Endothelial cell of umbilical vein (primary cell): ENCODE measurements around the gene RNF11. TPM values are rescaled to one million over a fixed set of nuclear protein-coding genes. Genes with fewer than 3 reads are reported as not detected.

ENCODE experiments used
- BruUV-seq: library from RNA; stranded (reverse); fragments of 400-500 nt; replicated peaks from 2 replicates; lab custom pipeline; 2021; lab: Mats Ljungman, UMichigan
- CTCF ChIA-PET: fragments of 300-600, 350-600 bp; sonication (Branson Sonifier 250); formaldehyde crosslinking; loops from one replicate; lab custom pipeline; 2021; ENCODE audit warnings: antibody characterized with exemption, inconsistent platforms; lab: Charles Lee
- POLR2A ChIA-PET: fragments of 300-600, 350-600 bp; sonication (Branson Sonifier 250); formaldehyde crosslinking; loops from one replicate; lab custom pipeline; 2021; ENCODE audit warnings: antibody characterized with exemption, inconsistent platforms; lab: Charles Lee
- DNase-seq: peaks from one replicate; pipeline ENCODE4 v3.0.0-alpha.2; 2011; ENCODE audit warnings: low read depth, low spot score
- FAIRE-seq: peaks from 2 replicates; lab custom pipeline; 2011; peaks lifted over from hg19 to GRCh38; lab: Jason Lieb, UNC
- H2AFZ ChIP-seq: 2 replicates; pipeline ENCODE4 v1.6.0; 2012; ENCODE audit warnings: low read depth, low read length, control low read depth, inconsistent platforms
- H3K27ac ChIP-seq: 2 replicates; pipeline ENCODE4 v1.5.1; 2011; ENCODE audit warnings: low read depth, mild to moderate bottlenecking, control low read depth, low read length, moderate library complexity; ENCODE audit not compliant: insufficient read depth
- H3K27me3 ChIP-seq, 2 experiments: 2 replicates each; pipeline versions ENCODE4 v1.6.0 to v1.6.1; 2011; ENCODE audit warnings: low read length in 2 of 2, mixed read lengths in 1 of 2; ENCODE audit not compliant: control insufficient read depth in 2 of 2, insufficient read depth in 2 of 2
- H3K36me3 ChIP-seq, 2 experiments: 2 replicates in 1 of 2; 3 replicates in 1 of 2; pipeline ENCODE4 v1.5.1; 2011; ENCODE audit warnings: low read length in 2 of 2, mild to moderate bottlenecking in 1 of 2, moderate library complexity in 1 of 2; ENCODE audit not compliant: control insufficient read depth in 2 of 2, insufficient read depth in 2 of 2; ENCODE audit errors: extremely low read depth in 1 of 2
- H3K4me1 ChIP-seq: 3 replicates; pipeline ENCODE4 v1.5.1; 2011; ENCODE audit warnings: mild to moderate bottlenecking, low read length; ENCODE audit not compliant: control insufficient read depth, insufficient read depth; ENCODE audit errors: extremely low read depth
- H3K4me2 ChIP-seq: 2 replicates; pipeline ENCODE4 v1.6.1; 2011; ENCODE audit warnings: low read length, control low read depth, mixed read lengths; ENCODE audit not compliant: insufficient read depth
- H3K4me3 ChIP-seq, 3 experiments: fragments of 200-600 bp in 1 of 3; sonication (generic), shearing (Covaris generic) in 1 of 3; replicated peaks in 1 of 3; 2 replicates each; pipeline ENCODE4 v1.5.1; 2011 to 2016; ENCODE audit warnings: control low read depth in 3 of 3, low read length in 3 of 3, mild to moderate bottlenecking in 2 of 3, inconsistent platforms in 1 of 3, low read depth in 1 of 3, moderate library complexity in 1 of 3; ENCODE audit not compliant: insufficient read depth in 1 of 3
- H3K79me2 ChIP-seq: 2 replicates; pipeline ENCODE4 v1.6.0; 2012; ENCODE audit warnings: low read length, inconsistent platforms; ENCODE audit not compliant: control insufficient read depth, insufficient read depth
- H3K9ac ChIP-seq: replicated peaks from 2 replicates; pipeline ENCODE3; 2011; ENCODE audit warnings: low read length, control low read depth; ENCODE audit not compliant: insufficient read depth; ENCODE audit errors: extremely low read depth
- H3K9me1 ChIP-seq: replicated peaks from 3 replicates; pipeline ENCODE4 v1.6.0; 2011; ENCODE audit warnings: mild to moderate bottlenecking, low read length; ENCODE audit not compliant: control insufficient read depth, insufficient read depth; ENCODE audit errors: extremely low read depth
- H3K9me3 ChIP-seq: replicated peaks from 2 replicates; pipeline ENCODE4 v1.5.1; 2012; ENCODE audit warnings: low read length, inconsistent platforms; ENCODE audit not compliant: control insufficient read depth, insufficient read depth
- H4K20me1 ChIP-seq: replicated peaks from 2 replicates; pipeline ENCODE3; 2011; ENCODE audit warnings: mild to moderate bottlenecking, low read length; ENCODE audit not compliant: control insufficient read depth, insufficient read depth; ENCODE audit errors: extremely low read depth
- CTCF ChIP-seq, 2 donors: IDR thresholded peaks; 1 replicate in 1 of 2; 2 replicates in 1 of 2; pipeline ENCODE4 v1.5.1; 2011; ENCODE audit warnings: low read length in 2 of 2, mild to moderate bottlenecking in 2 of 2, moderate library complexity in 2 of 2, control low read depth in 1 of 2, inconsistent platforms in 1 of 2, low read depth in 1 of 2; ENCODE audit not compliant: insufficient read depth in 1 of 2; ENCODE audit errors: extremely low read depth in 1 of 2
- EZH2 ChIP-seq: IDR thresholded peaks from 2 replicates; pipeline ENCODE4 v1.6.1; 2012; ENCODE audit warnings: borderline replicate concordance, low read depth, mild to moderate bottlenecking, moderate library complexity, low read length, inconsistent platforms; ENCODE audit not compliant: severe bottlenecking
- FOS ChIP-seq: IDR thresholded peaks from 2 replicates; pipeline ENCODE4 v1.6.1; 2011; ENCODE audit warnings: mild to moderate bottlenecking, low read length, moderate library complexity, borderline replicate concordance; ENCODE audit not compliant: insufficient read depth
- GATA2 ChIP-seq: IDR thresholded peaks from 2 replicates; pipeline ENCODE4 v1.7.0; 2011; ENCODE audit warnings: low read depth, mild to moderate bottlenecking, moderate library complexity, mixed read lengths, low read length; ENCODE audit not compliant: insufficient read length, insufficient read depth
- JUN ChIP-seq: IDR thresholded peaks from 2 replicates; pipeline ENCODE4 v1.6.1; 2011; ENCODE audit warnings: borderline replicate concordance, low read depth; ENCODE audit not compliant: insufficient read length, insufficient read depth
- MYC ChIP-seq: IDR thresholded peaks from one replicate; pipeline ENCODE4 v1.6.1; 2011; ENCODE audit warnings: mild to moderate bottlenecking, low read depth, low read length
- POLR2A ChIP-seq: IDR thresholded peaks from 2 replicates; pipeline ENCODE4 v1.6.1; 2012; ENCODE audit warnings: low read depth, mild to moderate bottlenecking, control low read depth, low read length
- POLR2AphosphoS5 ChIP-seq: IDR thresholded peaks from 2 replicates; pipeline ENCODE4 v1.6.1; 2012; ENCODE audit warnings: low read depth, mild to moderate bottlenecking, control low read depth, low read length, moderate library complexity; ENCODE audit not compliant: insufficient read depth
- dilution Hi-C: fragments of 300-500 bp; cut with MboI; formaldehyde crosslinking; loops from one replicate; pipeline ENCODE4 v1.15.0; 2019; ENCODE audit warnings: low sequenced_read_pairs; ENCODE audit not compliant: extremely low pct_ligation_motif_present
- intact Hi-C: fragments of 100-400 bp; cut with micrococcal nuclease; formaldehyde crosslinking; loops from one replicate; pipeline ENCODE4 v1.10.0; 2022
- polyA plus RNA-seq, 4 experiments: library from polyadenylated mRNA; depleted of rRNA in 3 of 4; stranded (reverse) in 3 of 4; unstranded in 1 of 4; fragments of >200 nt; gene quantifications; 2 replicates each; pipeline versions ENCODE4 v1.2.1 to v1.2.3, GENCODE V29; 2011 to 2012; ENCODE audit warnings: missing spikeins in 1 of 4
- total RNA-seq: library from RNA; stranded (reverse); gene quantifications from 2 replicates; pipeline ENCODE4 v1.2.3, GENCODE V29; 2021
- TF ChIP-seq, protein P1 (sequence below): IDR thresholded peaks from 2 replicates; pipeline ENCODE4 v1.6.1; 2011; ENCODE audit not compliant: insufficient read depth, insufficient read length

The RNF11 gene
- total and polyA plus RNA-seq, 2 donors (not counting 3 experiments of a cell fraction or from before 2014, with no cell fraction given): 75.2 to 82.9 TPM

DNA sequence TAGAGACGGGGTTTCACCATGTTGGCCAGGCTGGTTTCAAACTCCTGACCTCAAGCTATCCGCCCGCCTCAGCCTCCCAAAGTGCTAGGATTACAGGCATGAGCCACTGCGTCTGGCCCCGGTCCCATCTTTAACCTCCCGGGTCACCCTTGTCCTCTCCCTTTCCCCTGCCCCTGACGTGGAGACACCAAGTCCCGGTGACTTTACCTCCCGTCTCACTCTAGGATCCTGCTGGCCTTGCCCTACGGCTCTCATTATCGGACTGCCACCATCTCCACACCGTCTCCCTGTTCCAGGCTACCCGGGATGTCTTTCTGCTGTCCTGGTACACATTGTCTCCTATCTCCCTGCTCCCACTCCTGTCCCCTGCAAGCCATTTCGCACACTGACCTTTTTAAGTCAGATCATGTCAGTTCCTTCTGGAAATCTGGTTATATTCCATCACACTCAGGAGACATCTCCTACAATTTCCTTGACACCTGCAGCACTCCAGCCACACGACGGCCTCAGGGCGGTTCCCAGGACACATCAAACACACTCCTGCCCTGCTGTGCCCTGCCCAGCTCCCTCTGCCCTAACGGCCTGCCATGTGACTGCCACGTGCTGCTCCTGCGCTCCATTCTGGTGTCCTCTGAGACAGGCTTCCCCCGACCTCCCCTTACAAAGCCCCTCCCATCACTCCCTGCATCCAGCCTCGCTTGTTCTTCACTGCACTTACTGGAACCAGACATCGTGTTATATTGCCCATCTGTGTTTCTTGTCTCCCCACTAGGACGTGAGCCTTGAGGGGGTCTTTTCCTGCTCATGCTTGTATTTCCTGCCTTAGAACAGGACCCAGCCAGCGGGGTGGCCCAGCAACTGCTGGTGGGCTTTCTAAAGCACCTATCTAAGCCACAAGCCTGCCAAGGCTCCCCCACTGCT lies 61.6 kb downstream of the RNF11 start:
- DNase-seq (no peak), FAIRE-seq (no peak)
- Histone ChIP-seq H3K79me2 (no peaks in the 10 kb centered on the region), H3K9me3 (no peaks in the 10 kb centered on the region), H3K4me1 (peaks cover 9% of the 10 kb centered on the region), H3K9ac (no peak overlapping the region), H3K4me3 (no peak overlapping the region), H3K27ac (no peak overlapping the region), H2AFZ (peak overlapping the region; percentile 69), H4K20me1 (no peaks in the 10 kb centered on the region), H3K4me2 (no peak overlapping the region), H3K36me3 (no peaks in the 10 kb centered on the region), H3K27me3 (no peaks in the 10 kb centered on the region), H3K9me1 (no peaks in the 10 kb centered on the region)
- TF ChIP-seq POLR2A (peak; percentile 6), JUN (no peak), EZH2 (no peak)
- intact Hi-C loops: loop anchor here (1.0 to 10.0 kb wide), 8 partner anchors 33 to 547 kb away; partner anchors contain the start of gene FAF1
- POLR2A ChIA-PET: no interaction called here
- dilution Hi-C loops: no loop called here
- CTCF ChIA-PET: interaction anchor here (0.6 to 5.5 kb wide), 27 partner anchors 8 to 677 kb away, joined by 3 to 63 read pairs (median 5); partner anchors contain the start of genes CDKN2C and RNF11
- BruUV-seq: no TSS peak

DNA sequence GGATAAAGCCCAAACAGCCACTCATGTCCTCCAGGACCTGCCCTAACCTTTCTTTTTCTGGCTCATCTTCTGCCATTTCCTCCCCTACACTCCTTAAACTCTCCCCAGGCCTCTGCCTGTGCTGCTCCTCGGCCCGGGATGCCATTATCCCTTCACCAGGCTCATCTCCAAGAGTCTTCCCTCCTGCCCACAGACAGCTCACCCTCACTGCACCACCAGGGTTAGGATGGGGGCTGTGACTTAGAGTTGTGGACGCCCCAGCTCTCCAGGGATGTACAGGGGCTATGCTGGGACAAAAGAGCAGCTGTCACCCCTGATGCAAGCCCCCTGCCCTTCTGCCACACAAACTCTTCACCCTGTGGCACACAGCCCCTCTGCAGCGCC lies 62.2 kb downstream of the RNF11 start:
- no peak overlapping the region for H2AFZ ChIP-seq
- no peaks in the 10 kb centered on the region for H3K9me3 ChIP-seq
- intact Hi-C loops (loop anchor here (10.0 kb wide), 3 partner anchors 214 to 524 kb away; partner anchors contain the start of gene FAF1), dilution Hi-C loops (no loop called here)
- ChIA-PET POLR2A (no interaction called here), CTCF (interaction anchor here (5.5 kb wide), 1 partner anchor 108 kb away, joined by 63 read pairs; no protein-coding TSS in a partner anchor)
- H3K9me1 ChIP-seq: no peaks in the 10 kb centered on the region
- no peak overlapping the region for H3K9ac ChIP-seq
- DNase-seq: no peak
- no peak for FAIRE-seq
- no peak overlapping the region for H3K4me2 ChIP-seq
- no peaks in the 10 kb centered on the region for H3K79me2 ChIP-seq
- no peaks in the 10 kb centered on the region for H3K27me3 ChIP-seq
- no peak overlapping the region for H3K27ac ChIP-seq
- BruUV-seq: no TSS peak
- H3K4me3 ChIP-seq: no peak overlapping the region
- H4K20me1 ChIP-seq: no peaks in the 10 kb centered on the region
- H3K36me3 ChIP-seq: no peaks in the 10 kb centered on the region
- H3K4me1 ChIP-seq: peaks cover 10% of the 10 kb centered on the region
- TF ChIP-seq, protein P1, sequence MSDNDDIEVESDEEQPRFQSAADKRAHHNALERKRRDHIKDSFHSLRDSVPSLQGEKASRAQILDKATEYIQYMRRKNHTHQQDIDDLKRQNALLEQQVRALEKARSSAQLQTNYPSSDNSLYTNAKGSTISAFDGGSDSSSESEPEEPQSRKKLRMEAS: no peak
- no peak for TF ChIP-seq GATA2
- no peak for TF ChIP-seq EZH2
- TF ChIP-seq POLR2A: no peak
- no peak for TF ChIP-seq MYC
- TF ChIP-seq CTCF (IDR thresholded peaks at IDR 0.05; ENCODE audit: extremely low read depth in 1 of 2, insufficient read depth in 1 of 2, low read depth in 1 of 2, low read length in 2 of 2): no peak
- TF ChIP-seq FOS: no peak
- TF ChIP-seq JUN: no peak
- TF ChIP-seq POLR2AphosphoS5: no peak
